GM13977 (cell line): ENCODE results near the gene EVC.

Experiments used
- DNase-seq: peaks from one replicate; pipeline ENCODE4 v3.0.0; 2012; ENCODE audit warnings: low spot score
- CTCF ChIP-seq: IDR thresholded peaks from 2 replicates; pipeline ENCODE4 v1.5.1; 2012; ENCODE audit warnings: mild to moderate bottlenecking, control low read depth; ENCODE audit not compliant: insufficient read depth; ENCODE audit errors: extremely low read depth, missing control alignments
- in situ Hi-C: fragments of 300-500 bp; cut with MboI; formaldehyde crosslinking; loops from one replicate; pipeline ENCODE4 v1.12.0; 2022; ENCODE audit warnings: low sequenced_read_pairs, low pct_unique_long_range_greater_than_20kb, mixed read lengths, inconsistent platforms; ENCODE audit not compliant: unreplicated experiment

EVC gene

GRCh38 chr4:5710961-5711478 is at the start of gene EVC:
TSS of gene EVC (plus strand) at chr4:5711201. CDS start at chr4:5711381, 180 bp downstream.
- in situ Hi-C loops: no loop called here
- DNase-seq: peak; percentile 59
- TF ChIP-seq CTCF: no peak

GRCh38 chr4:5661237-5661636 is 49.8 kb upstream of the EVC start:
- in situ Hi-C loops: no loop called here
- TF ChIP-seq CTCF: no peak
- DNase-seq: no peak

- DNase-seq: no peak
- no peak for TF ChIP-seq CTCF
- in situ Hi-C loops: no loop called here
Measured at GRCh38 chr4:5662555-5662954, 48.4 kb upstream of the EVC start.

- in situ Hi-C loops: no loop called here
- TF ChIP-seq CTCF: no peak
- no peak for DNase-seq
Measured at GRCh38 chr4:5664778-5665177, 46.2 kb upstream of the EVC start.

GRCh38 chr4:5666741-5667140 is 44.3 kb upstream of the EVC start:
- in situ Hi-C loops: no loop called here
- no peak for TF ChIP-seq CTCF
- no peak for DNase-seq

- DNase-seq: no peak
Measured at GRCh38 chr4:5676763-5677162, 34.2 kb upstream of the EVC start.

More at GRCh38 chr4:5676763-5677162, 34.2 kb upstream of the EVC start:
- in situ Hi-C loops: no loop called here
- TF ChIP-seq CTCF: no peak
